Activated CD4-positive, alpha-beta memory T cell treated with anti-CD3 and anti-CD28 coated beads, Interleukin-2, amount 10 ng/mL, durations not matched to agents 7 days and 5 days (primary cell): ENCODE results near the gene AHNAK. TPM values are rescaled to one million over a fixed set of nuclear protein-coding genes. Genes with fewer than 3 reads are reported as not detected.
A peak's percentile ranks its signal among the peaks of the same experiment; 100 is the strongest.

ENCODE experiments used
- CTCF ChIA-PET: fragments of 350-600 bp; sonication (Branson Sonifier 250); formaldehyde crosslinking; loops from one replicate; lab custom pipeline; 2021; ENCODE audit warnings: antibody characterized with exemption, inconsistent platforms; lab: Charles Lee
- POLR2A ChIA-PET: fragments of 350-600 bp; sonication (Branson Sonifier 250); formaldehyde crosslinking; loops from one replicate; lab custom pipeline; 2021; ENCODE audit warnings: antibody characterized with exemption; lab: Charles Lee
- DNase-seq: peaks from one replicate; pipeline ENCODE4 v3.0.0-alpha.2; 2020
- H3K27ac Mint-ChIP-seq: one replicate; pipeline ENCODE4 v1.8.0; 2021; ENCODE audit warnings: mild to moderate bottlenecking, mixed read lengths
- H3K27me3 Mint-ChIP-seq: one replicate; pipeline ENCODE4 v1.8.0; 2021; ENCODE audit warnings: mixed read lengths
- H3K36me3 Mint-ChIP-seq: one replicate; pipeline ENCODE4 v1.8.0; 2021; ENCODE audit warnings: low read depth, mixed read lengths
- H3K4me1 Mint-ChIP-seq: one replicate; pipeline ENCODE4 v1.8.0; 2021; ENCODE audit warnings: mixed read lengths
- H3K4me3 Mint-ChIP-seq: one replicate; pipeline ENCODE4 v1.8.0; 2021; ENCODE audit warnings: mild to moderate bottlenecking, mixed read lengths
- H3K9me3 Mint-ChIP-seq: one replicate; pipeline ENCODE4 v1.8.0; 2021; ENCODE audit warnings: mixed read lengths
- total RNA-seq, 2 experiments: library from RNA; stranded (reverse); gene quantifications; one replicate each; pipeline ENCODE4 v1.2.3, GENCODE V29; 2021

The AHNAK gene
- total RNA-seq, 2 experiments from 2014 or later, result 323 to 360 TPM

DNA sequence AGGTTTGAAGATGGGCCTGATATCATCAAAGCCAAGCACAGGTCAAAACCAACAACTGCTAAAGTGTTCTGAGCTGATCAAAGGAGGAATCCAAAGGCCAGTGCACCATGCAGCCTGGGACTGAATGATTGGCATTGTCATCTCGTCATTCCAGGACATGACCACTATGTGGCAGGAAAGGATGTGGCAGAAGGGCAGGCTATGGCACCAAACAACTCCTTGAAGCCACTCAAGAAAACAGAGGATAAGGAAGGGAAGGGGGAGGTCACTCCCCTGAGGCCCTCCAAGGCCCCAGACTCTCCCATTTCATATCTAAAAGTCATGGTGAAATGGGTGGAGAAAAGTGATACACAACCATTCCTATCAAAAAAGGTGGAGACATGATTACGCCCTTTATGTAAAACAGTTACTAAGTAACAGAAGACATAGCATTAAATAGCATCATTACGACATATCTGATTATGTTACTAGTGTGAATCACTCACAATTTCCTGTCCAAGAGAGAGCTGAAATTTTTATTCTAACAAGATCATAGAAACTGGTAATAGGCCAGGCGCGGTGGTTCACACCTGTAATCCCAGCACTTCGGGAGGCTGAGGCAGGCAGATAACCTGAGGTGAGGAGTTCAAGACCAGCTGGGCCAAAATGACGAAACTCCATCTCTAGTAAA is 49.3 kb downstream of the AHNAK start:
- peaks cover 1% of the 10 kb centered on the region for H3K27me3 Mint-ChIP-seq
- no peak overlapping the region for H3K27ac Mint-ChIP-seq
- ChIA-PET POLR2A (interaction anchor here (1.0 kb wide), 1 partner anchor 11 kb away, joined by 3 read pairs; no protein-coding TSS in a partner anchor), CTCF (interaction anchor here (0.7 to 2.8 kb wide), 4 partner anchors 11 to 73 kb away, joined by 4 to 13 read pairs (median 6); no protein-coding TSS in a partner anchor)
- H3K9me3 Mint-ChIP-seq, result no peaks in the 10 kb centered on the region
- peak; percentile 21 for DNase-seq
- H3K4me1 Mint-ChIP-seq, result peaks cover 15% of the 10 kb centered on the region
- no peaks in the 10 kb centered on the region for H3K36me3 Mint-ChIP-seq
- no peak overlapping the region for H3K4me3 Mint-ChIP-seq

DNA sequence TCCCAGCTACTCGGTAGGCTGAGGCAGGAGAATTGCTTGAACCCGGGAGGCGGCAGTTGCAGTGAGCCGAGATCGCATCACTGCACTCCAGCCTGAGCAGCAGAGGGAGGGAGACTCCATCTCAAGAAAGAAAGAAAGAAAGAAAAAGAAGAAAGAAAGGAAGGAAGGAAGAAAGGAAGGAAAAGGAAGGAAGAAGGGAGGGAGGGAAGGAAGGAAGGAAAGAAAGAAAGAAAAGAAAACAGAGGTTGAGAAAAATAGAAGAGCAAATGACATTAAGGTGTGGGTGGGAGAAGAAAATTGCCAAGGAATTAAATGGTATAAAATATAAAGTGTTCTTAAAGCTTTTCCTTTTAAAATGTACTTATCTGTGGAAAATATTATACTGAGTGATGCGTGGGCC is 49.9 kb downstream of the AHNAK start:
- Mint-ChIP-seq H3K9me3 (no peaks in the 10 kb centered on the region), H3K4me1 (peaks cover 12% of the 10 kb centered on the region), H3K27ac (no peak overlapping the region), H3K27me3 (no peaks in the 10 kb centered on the region), H3K36me3 (no peaks in the 10 kb centered on the region), H3K4me3 (no peak overlapping the region)
- no peak for DNase-seq
- CTCF ChIA-PET, result interaction anchor here (0.5 to 2.3 kb wide), 3 partner anchors 46 to 105 kb away, joined by 5 to 7 read pairs (median 5); no protein-coding TSS in a partner anchor
- POLR2A ChIA-PET, result no interaction called here

- no peaks in the 10 kb centered on the region for H3K36me3 Mint-ChIP-seq
- H3K9me3 Mint-ChIP-seq, result no peaks in the 10 kb centered on the region
- no peak overlapping the region for H3K4me3 Mint-ChIP-seq
- H3K27ac Mint-ChIP-seq, result no peak overlapping the region
- peaks cover 8% of the 10 kb centered on the region for H3K4me1 Mint-ChIP-seq
- H3K27me3 Mint-ChIP-seq, result no peaks in the 10 kb centered on the region
- no peak for DNase-seq
- CTCF ChIA-PET, result interaction anchor here (1.8 kb wide), 1 partner anchor 70 kb away, joined by 4 read pairs; no protein-coding TSS in a partner anchor
- POLR2A ChIA-PET, result no interaction called here
Measured at GRCh38 chr11:62494246-62494645, 52.4 kb downstream of the AHNAK start.

GRCh38 chr11:62493801-62494200 is 52.8 kb downstream of the AHNAK start:
- ChIA-PET CTCF (interaction anchor here (1.1 to 1.8 kb wide), 2 partner anchors 49 to 69 kb away, joined by 3 to 4 read pairs; no protein-coding TSS in a partner anchor), POLR2A (no interaction called here)
- Mint-ChIP-seq H3K4me3 (no peak overlapping the region), H3K27ac (no peak overlapping the region), H3K4me1 (peaks cover 8% of the 10 kb centered on the region), H3K9me3 (no peaks in the 10 kb centered on the region), H3K27me3 (no peaks in the 10 kb centered on the region), H3K36me3 (no peaks in the 10 kb centered on the region)
- no peak for DNase-seq

DNA sequence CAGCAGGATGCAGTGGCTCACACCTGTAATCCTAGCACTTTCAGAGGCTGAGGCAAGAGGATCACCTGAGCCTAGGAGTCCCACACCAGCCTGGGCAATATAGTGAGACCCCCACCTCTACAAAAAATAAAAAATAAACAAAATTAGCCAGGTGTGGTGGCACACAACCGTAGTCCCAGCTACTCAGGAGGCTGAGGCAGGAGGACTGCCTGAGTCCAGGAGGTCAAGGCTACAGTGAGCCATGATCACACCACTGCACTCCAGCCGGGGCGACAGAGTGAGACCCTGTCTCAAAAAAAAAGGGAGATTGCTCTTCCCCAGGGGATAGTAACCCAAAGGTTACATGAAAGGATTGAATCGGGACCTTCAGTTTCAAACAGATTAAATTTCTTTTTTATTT is 54.0 kb downstream of the AHNAK start:
- Mint-ChIP-seq H3K36me3 (no peaks in the 10 kb centered on the region), H3K4me1 (peaks cover 5% of the 10 kb centered on the region), H3K9me3 (no peaks in the 10 kb centered on the region), H3K27ac (no peak overlapping the region), H3K27me3 (no peaks in the 10 kb centered on the region), H3K4me3 (no peak overlapping the region)
- CTCF ChIA-PET, result interaction anchor here (0.6 to 1.2 kb wide), 4 partner anchors 50 to 425 kb away, joined by 3 to 8 read pairs (median 3); no protein-coding TSS in a partner anchor
- no peak for DNase-seq
- POLR2A ChIA-PET, result no interaction called here

DNA sequence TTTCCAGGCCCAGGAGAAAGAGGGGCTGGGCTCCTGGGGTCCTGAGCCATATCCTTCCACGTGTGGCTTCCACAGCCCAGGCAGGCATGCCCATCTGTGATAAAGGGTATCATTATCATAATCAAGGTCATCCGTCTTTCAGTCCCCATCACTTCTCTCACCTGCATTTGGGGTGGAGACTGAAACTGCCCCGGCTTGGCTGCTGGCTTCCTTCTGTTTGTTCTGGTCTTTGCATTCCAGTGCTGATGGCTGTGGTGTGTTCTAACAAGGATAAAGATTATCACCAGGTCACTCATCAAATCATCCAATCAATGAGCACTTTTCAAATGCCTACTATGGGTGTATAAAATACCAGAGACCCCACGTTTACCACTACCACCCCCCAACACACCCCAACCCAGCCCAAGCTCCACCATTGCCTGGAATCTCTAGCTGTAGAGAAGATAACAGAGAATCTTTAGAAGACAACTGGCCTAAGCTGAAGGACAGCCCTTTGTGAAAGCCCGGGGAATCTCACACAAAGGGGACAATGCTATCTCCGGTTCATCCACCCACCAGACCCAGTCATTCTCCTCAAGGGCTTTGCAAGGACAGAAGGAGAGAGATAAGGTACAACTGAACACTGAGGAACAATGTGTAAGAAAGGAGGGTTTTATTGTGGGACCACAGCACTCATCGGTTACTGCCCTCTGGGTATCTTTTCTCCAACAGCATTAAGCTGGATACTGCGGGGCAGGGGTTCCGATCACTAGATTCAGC is 54.9 kb downstream of the AHNAK start:
- ChIA-PET POLR2A (no interaction called here), CTCF (interaction anchor here (0.6 to 0.7 kb wide), 2 partner anchors 67 kb away, joined by 3 read pairs; no protein-coding TSS in a partner anchor)
- Mint-ChIP-seq H3K4me3 (no peak overlapping the region), H3K27ac (no peak overlapping the region), H3K36me3 (no peaks in the 10 kb centered on the region), H3K4me1 (no peaks in the 10 kb centered on the region), H3K27me3 (peaks cover under 1% of the 10 kb centered on the region), H3K9me3 (no peaks in the 10 kb centered on the region)
- no peak for DNase-seq

DNA sequence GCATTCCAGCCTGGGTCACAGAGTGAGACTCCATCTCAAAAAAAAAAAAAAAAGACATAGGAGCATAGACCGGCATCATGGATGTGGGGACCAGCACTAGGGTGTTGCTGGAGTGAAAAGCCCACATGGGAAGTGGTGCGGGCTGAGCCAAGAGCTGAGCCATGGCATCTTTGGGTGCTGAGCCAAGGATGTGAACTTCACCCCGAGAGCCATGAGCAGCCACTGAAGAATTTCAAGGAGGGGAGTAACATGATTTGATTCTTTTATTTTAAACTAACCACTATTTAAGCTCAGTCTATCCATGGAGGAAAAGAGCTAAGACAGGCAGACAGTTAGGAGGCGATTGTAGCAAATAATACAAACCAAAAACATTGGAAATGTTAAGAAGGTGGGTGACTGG is 57.4 kb downstream of the AHNAK start:
- Mint-ChIP-seq H3K27me3 (peaks cover 2% of the 10 kb centered on the region), H3K9me3 (no peaks in the 10 kb centered on the region), H3K36me3 (no peaks in the 10 kb centered on the region), H3K4me1 (no peaks in the 10 kb centered on the region), H3K4me3 (no peak overlapping the region), H3K27ac (no peak overlapping the region)
- CTCF ChIA-PET, result no interaction called here
- POLR2A ChIA-PET, result no interaction called here
- no peak for DNase-seq

DNA sequence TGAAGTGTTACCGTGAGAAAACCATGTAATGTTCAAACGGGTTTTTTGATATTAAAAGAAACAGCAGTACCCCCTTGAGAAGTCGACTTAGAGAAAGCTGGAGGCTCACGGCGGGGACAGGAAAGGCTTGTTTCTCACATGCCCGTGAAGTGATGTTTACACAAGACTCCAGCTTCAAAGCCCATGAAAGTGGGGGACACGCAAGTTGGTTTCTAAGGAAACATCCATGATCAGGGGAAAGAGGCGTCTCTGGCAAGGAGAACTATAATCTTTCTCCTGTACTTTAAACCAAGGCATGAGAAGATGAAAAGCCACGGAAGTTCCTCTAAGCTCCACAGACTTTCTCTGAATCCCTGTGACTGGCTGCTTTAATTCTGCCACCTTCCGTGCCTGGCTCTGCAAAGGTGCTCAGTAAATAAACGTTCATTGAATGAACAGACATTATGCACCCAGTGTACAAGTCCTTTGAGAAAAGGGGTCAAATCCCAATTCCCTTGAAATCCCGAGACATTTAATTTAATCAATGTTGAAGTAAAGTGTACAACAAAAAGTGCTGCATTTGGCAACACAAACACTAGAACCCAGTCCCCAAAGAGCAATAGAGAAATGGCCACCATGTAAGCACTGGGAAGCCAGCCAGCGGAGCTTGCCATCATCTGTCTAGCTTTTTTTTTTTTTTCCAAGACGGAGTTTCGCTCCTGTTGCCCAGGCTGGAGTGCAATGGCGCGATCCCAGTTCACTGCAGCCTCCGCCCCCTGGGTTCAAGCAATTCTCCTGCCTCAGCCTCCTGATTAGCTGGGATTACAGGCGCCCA is 58.7 kb downstream of the AHNAK start:
- H3K27ac Mint-ChIP-seq, result no peak overlapping the region
- no peaks in the 10 kb centered on the region for H3K4me1 Mint-ChIP-seq
- POLR2A ChIA-PET, result no interaction called here
- CTCF ChIA-PET, result interaction anchor here (2.3 to 2.4 kb wide), 2 partner anchors 55 to 63 kb away, joined by 10 to 13 read pairs; no protein-coding TSS in a partner anchor
- DNase-seq, result no peak
- no peak overlapping the region for H3K4me3 Mint-ChIP-seq
- no peaks in the 10 kb centered on the region for H3K36me3 Mint-ChIP-seq
- H3K27me3 Mint-ChIP-seq, result peaks cover 2% of the 10 kb centered on the region
- no peaks in the 10 kb centered on the region for H3K9me3 Mint-ChIP-seq

GRCh38 chr11:62487136-62487535 is 59.5 kb downstream of the AHNAK start:
- DNase-seq, result no peak
- ChIA-PET POLR2A (no interaction called here), CTCF (interaction anchor here (2.3 to 2.4 kb wide), 2 partner anchors 56 to 63 kb away, joined by 10 to 13 read pairs; no protein-coding TSS in a partner anchor)
- no peak overlapping the region for H3K4me3 Mint-ChIP-seq
- H3K27ac Mint-ChIP-seq, result no peak overlapping the region
- H3K4me1 Mint-ChIP-seq, result no peaks in the 10 kb centered on the region
- no peaks in the 10 kb centered on the region for H3K36me3 Mint-ChIP-seq
- H3K9me3 Mint-ChIP-seq, result no peaks in the 10 kb centered on the region
- peaks cover 2% of the 10 kb centered on the region for H3K27me3 Mint-ChIP-seq

DNA sequence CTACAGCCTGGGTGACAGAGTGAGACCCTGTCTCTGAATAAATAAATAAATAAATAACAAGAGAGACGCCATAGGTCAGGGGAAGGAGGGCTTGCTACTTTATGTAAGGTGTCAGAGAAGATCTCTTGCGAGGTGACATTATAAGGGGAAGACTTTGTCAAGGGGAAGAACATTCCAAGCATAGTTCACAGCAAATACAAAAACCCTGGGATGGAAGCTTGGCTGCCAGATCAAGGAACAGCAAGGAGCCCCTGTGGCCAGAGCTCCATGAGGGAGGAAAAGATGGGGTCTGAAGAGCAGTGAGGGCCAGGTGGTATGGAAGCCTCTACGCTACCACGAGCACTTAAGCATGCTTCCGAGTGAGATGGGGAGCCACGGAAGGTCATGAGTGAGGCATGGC is 62.3 kb downstream of the AHNAK start:
- CTCF ChIA-PET, result interaction anchor here (0.9 kb wide), 1 partner anchor 60 kb away, joined by 3 read pairs; no protein-coding TSS in a partner anchor
- POLR2A ChIA-PET, result no interaction called here
- H3K27ac Mint-ChIP-seq, result no peak overlapping the region

DNA sequence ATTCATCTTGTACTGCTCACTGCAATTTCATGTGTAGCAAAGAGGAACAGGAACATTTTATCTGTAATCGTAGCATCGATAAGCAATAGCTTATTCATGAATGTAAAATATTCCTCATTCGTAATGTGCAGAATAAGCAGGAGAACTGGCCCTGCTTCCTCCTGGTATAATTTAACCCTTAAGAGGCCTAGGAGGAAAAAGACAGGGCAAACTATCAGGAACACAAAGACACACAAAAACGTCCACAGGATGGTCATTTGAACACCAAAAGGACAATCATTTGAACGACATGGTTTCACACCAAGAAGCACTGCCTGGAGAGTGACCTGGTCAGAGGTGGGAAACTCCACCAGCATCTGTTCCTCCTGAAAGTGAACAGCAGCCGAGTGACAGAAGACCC is 63.9 kb downstream of the AHNAK start:
- CTCF ChIA-PET, result interaction anchor here (0.9 kb wide), 1 partner anchor 59 kb away, joined by 3 read pairs; no protein-coding TSS in a partner anchor
- H3K27me3 Mint-ChIP-seq, result peaks cover 2% of the 10 kb centered on the region
- no peaks in the 10 kb centered on the region for H3K36me3 Mint-ChIP-seq
- POLR2A ChIA-PET, result no interaction called here
- H3K27ac Mint-ChIP-seq, result no peak overlapping the region
- H3K4me3 Mint-ChIP-seq, result no peak overlapping the region
- no peaks in the 10 kb centered on the region for H3K9me3 Mint-ChIP-seq
- no peak for DNase-seq
- H3K4me1 Mint-ChIP-seq, result no peaks in the 10 kb centered on the region

More for the DNA sequence above, 62.3 kb downstream of the AHNAK start:
- H3K9me3 Mint-ChIP-seq, result no peaks in the 10 kb centered on the region
- H3K4me3 Mint-ChIP-seq, result no peak overlapping the region
- no peaks in the 10 kb centered on the region for H3K36me3 Mint-ChIP-seq
- H3K4me1 Mint-ChIP-seq, result no peaks in the 10 kb centered on the region
- H3K27me3 Mint-ChIP-seq, result peaks cover 2% of the 10 kb centered on the region
- DNase-seq, result no peak

GRCh38 chr11:62479631-62480201 is 66.9 kb downstream of the AHNAK start:
- ChIA-PET CTCF (interaction anchor here (1.5 kb wide), 1 partner anchor 55 kb away, joined by 4 read pairs; no protein-coding TSS in a partner anchor), POLR2A (no interaction called here)
- no peaks in the 10 kb centered on the region for H3K36me3 Mint-ChIP-seq
- no peak overlapping the region for H3K4me3 Mint-ChIP-seq
- DNase-seq, result no peak
- no peaks in the 10 kb centered on the region for H3K9me3 Mint-ChIP-seq
- H3K4me1 Mint-ChIP-seq, result no peaks in the 10 kb centered on the region
- H3K27ac Mint-ChIP-seq, result no peak overlapping the region
- no peaks in the 10 kb centered on the region for H3K27me3 Mint-ChIP-seq
